GM12878 (cell line): ENCODE measurements around the gene WNK2. TPM values are rescaled to one million over a fixed set of nuclear protein-coding genes. Genes with fewer than 3 reads are reported as not detected.

Experiments used
- ATAC-seq: fragments of 200-7000 bp; cut with Tn5 transposase; 3 replicates; pipeline ENCODE4 v1.9.1; 2020; ENCODE audit warnings: mild to moderate bottlenecking, moderate library complexity
- BruUV-seq: library from RNA; stranded (reverse); fragments of 400-500 nt; replicated peaks from 2 replicates; lab custom pipeline; 2021; lab: Mats Ljungman, UMichigan
- CTCF ChIA-PET: fragments of 300-600 bp; sonication (Branson Sonifier 250); formaldehyde crosslinking; extraction: SDS; loops from one replicate; lab custom pipeline; 2021; ENCODE audit warnings: inconsistent platforms; lab: Yijun Ruan, JAX
- POLR2A ChIA-PET: fragments of 350-600 bp; formaldehyde crosslinking; extraction: SDS; loops from one replicate; lab custom pipeline; 2021; ENCODE audit warnings: inconsistent platforms; lab: Charles Lee
- RAD21 ChIA-PET: fragments of 300-600 bp; sonication (Branson Sonifier 250); formaldehyde crosslinking; loops from one replicate; lab custom pipeline; 2023; ENCODE audit warnings: antibody characterized with exemption; ENCODE audit not compliant: unreplicated experiment; lab: Charles Lee
- SMC1A ChIA-PET: fragments of 300-600 bp; sonication (Branson Sonifier 250); formaldehyde crosslinking; loops from one replicate; lab custom pipeline; 2023; ENCODE audit not compliant: unreplicated experiment, uncharacterized antibody; lab: Charles Lee
- DNase-seq: peaks from one replicate; pipeline ENCODE4 v3.0.0-alpha.2; 2011; ENCODE audit warnings: low read depth, low spot score
- FAIRE-seq: peaks from 3 replicates; lab custom pipeline; 2011; peaks lifted over from hg19 to GRCh38; lab: Jason Lieb, UNC
- H2AFZ ChIP-seq: 2 replicates; pipeline ENCODE4 v1.6.0; 2011; ENCODE audit warnings: low read depth, low read length, control low read depth; ENCODE audit not compliant: control insufficient read depth
- H3K27ac ChIP-seq: 2 replicates; pipeline ENCODE4 v1.5.1; 2011; ENCODE audit warnings: control low read depth; ENCODE audit not compliant: control insufficient read depth, insufficient read depth
- H3K27me3 ChIP-seq, 2 experiments: replicated peaks in 1 of 2; 2 replicates each; pipeline versions ENCODE4 v1.6.0 to v1.6.1; 2011; ENCODE audit warnings: low read length in 1 of 2; ENCODE audit not compliant: control insufficient read depth in 2 of 2, insufficient read depth in 2 of 2
- H3K36me3 ChIP-seq, 2 experiments: 2 replicates each; pipeline ENCODE4 v1.5.1; 2011; ENCODE audit warnings: low read length in 1 of 2; ENCODE audit not compliant: control insufficient read depth in 2 of 2, insufficient read depth in 2 of 2
- H3K4me1 ChIP-seq: 2 replicates; pipeline ENCODE4 v1.6.1; 2011; ENCODE audit warnings: mild to moderate bottlenecking, low read length, moderate library complexity, mixed read lengths; ENCODE audit not compliant: control insufficient read depth, insufficient read depth
- H3K4me2 ChIP-seq: 2 replicates; pipeline ENCODE4 v1.6.0; 2011; ENCODE audit warnings: control low read depth; ENCODE audit not compliant: control insufficient read depth, insufficient read depth
- H3K4me3 ChIP-seq: fragments of 200-600 bp; sonication (generic); 2 replicates; pipeline ENCODE4 v1.5.1; 2016
- H3K79me2 ChIP-seq: 2 replicates; pipeline ENCODE4 v1.6.0; 2011; ENCODE audit warnings: low read length; ENCODE audit not compliant: control insufficient read depth, insufficient read depth
- H3K9ac ChIP-seq: 2 replicates; pipeline ENCODE4 v1.8.0; 2011; ENCODE audit warnings: low read length, control low read depth, mixed read lengths; ENCODE audit not compliant: control insufficient read depth, insufficient read depth
- H3K9me3 ChIP-seq: replicated peaks from 3 replicates; pipeline ENCODE4 v1.5.1; 2011; ENCODE audit warnings: mild to moderate bottlenecking, low read length; ENCODE audit not compliant: control insufficient read depth, insufficient read depth
- H4K20me1 ChIP-seq: 2 replicates; pipeline ENCODE4 v1.6.0; 2011; ENCODE audit not compliant: control insufficient read depth, insufficient read depth
- EZH2 ChIP-seq: IDR thresholded peaks from 2 replicates; pipeline ENCODE4 v1.6.1; 2012; ENCODE audit warnings: low read depth, mild to moderate bottlenecking, control low read depth, inconsistent platforms, low read length, borderline replicate concordance; ENCODE audit not compliant: control insufficient read depth
- LARP7 ChIP-seq: fragments of 450-650 bp; IDR thresholded peaks from 2 replicates; pipeline ENCODE4 v1.6.1; 2017; ENCODE audit warnings: mild to moderate bottlenecking
- MEF2A ChIP-seq: IDR thresholded peaks from 2 replicates; pipeline ENCODE4 v1.6.1; 2011; ENCODE audit warnings: low read depth, mild to moderate bottlenecking, low read length, moderate library complexity; ENCODE audit not compliant: insufficient read depth
- SMAD1 ChIP-seq: fragments of 450-650 bp; IDR thresholded peaks from 2 replicates; pipeline ENCODE4 v1.6.1; 2018; ENCODE audit warnings: mild to moderate bottlenecking, low read depth; ENCODE audit not compliant: partially characterized antibody
- SPI1 ChIP-seq: IDR thresholded peaks from 2 replicates; pipeline ENCODE4 v1.6.1; 2011; ENCODE audit warnings: low read depth, mild to moderate bottlenecking, low read length, moderate library complexity, borderline replicate concordance; ENCODE audit not compliant: insufficient read depth
- STAT1 ChIP-seq: fragments of 450-650 bp; conservative IDR thresholded peaks from 2 replicates; pipeline ENCODE4 v1.6.1; 2014; ENCODE audit warnings: antibody characterized with exemption, mild to moderate bottlenecking
- SUZ12 ChIP-seq: fragments of 200-600 bp; sonication (generic); IDR thresholded peaks from one replicate; pipeline ENCODE4 v1.6.1; 2018; ENCODE audit warnings: antibody characterized with exemption, mild to moderate bottlenecking; ENCODE audit not compliant: unreplicated experiment
- ZNF687 ChIP-seq: fragments of 450-650 bp; IDR thresholded peaks from 2 replicates; pipeline ENCODE4 v1.6.1; 2017; ENCODE audit warnings: mild to moderate bottlenecking, moderate library complexity
- WGBS: methylation state at CpG from one replicate; pipeline ENCODE4 v1.1.6; 2016; ENCODE audit warnings: low lambda C conversion rate; ENCODE audit not compliant: insufficient replicate concordance, insufficient coverage; ENCODE audit errors: missing lambda C conversion rate; 5-methylcytosine and 5-hydroxymethylcytosine counted together
- in situ Hi-C: fragments of 300-500 bp; cut with MboI; formaldehyde crosslinking; loops from 9 replicates; pipeline ENCODE4 v1.14.3; 2018; ENCODE audit warnings: mixed read lengths
- intact Hi-C: fragments of 100-400 bp; cut with micrococcal nuclease; formaldehyde crosslinking; loops from one replicate; pipeline ENCODE4 v1.14.2; 2022; ENCODE audit not compliant: unreplicated experiment
- polyA plus RNA-seq, 11 experiments: library from polyadenylated mRNA; depleted of rRNA in 4 of 11; unstranded in 6 of 11; stranded (reverse) in 5 of 11; fragments of >200 nt; fragmentation: Nextera tagmentation in 4 of 11; fragmentation: Illumina TruSeq in 1 of 11; extraction: Ambion mirVana in 4 of 11; extraction: Trizol in 1 of 11; gene quantifications; 1 replicate in 1 of 11; 2 replicates in 10 of 11; pipeline versions ENCODE4 v1.2.1 to v1.2.3, GENCODE V29; 2011 to 2016; ENCODE audit warnings: inconsistent platforms in 2 of 11, missing spikeins in 2 of 11, low read depth in 1 of 11
- total RNA-seq, 4 experiments: library from RNA; depleted of rRNA in 3 of 4; stranded (reverse); fragments of >200 nt in 3 of 4; fragmentation: Illumina TruSeq in 1 of 4; extraction: Trizol in 1 of 4; gene quantifications; 2 replicates each; pipeline versions ENCODE4 v1.2.1 to v1.2.3, GENCODE V29; 2013 to 2021
- TF ChIP-seq, protein P1 (sequence below): fragments of 450-650 bp; IDR thresholded peaks from 2 replicates; pipeline ENCODE4 v1.6.1; 2016; ENCODE audit warnings: mild to moderate bottlenecking, moderate library complexity, borderline replicate concordance
- TF ChIP-seq, protein P2 (sequence below): IDR thresholded peaks from 2 replicates; pipeline ENCODE4 v1.6.1; 2012; ENCODE audit warnings: mild to moderate bottlenecking, low read depth, low read length

Gene WNK2
- total and polyA plus RNA-seq, 10 of the 15 experiments (the other 5 are each of a cell fraction or from before 2014, with no cell fraction given): 0.15 TPM; not detected in 9

GRCh38 chr9:93148721-93149120, 35.2 kb upstream of the WNK2 start (continued):
- TF ChIP-seq SPI1 (no peak), SUZ12 (no peak), EZH2 (no peak), SMAD1 (no peak)
- TF ChIP-seq, protein P1, sequence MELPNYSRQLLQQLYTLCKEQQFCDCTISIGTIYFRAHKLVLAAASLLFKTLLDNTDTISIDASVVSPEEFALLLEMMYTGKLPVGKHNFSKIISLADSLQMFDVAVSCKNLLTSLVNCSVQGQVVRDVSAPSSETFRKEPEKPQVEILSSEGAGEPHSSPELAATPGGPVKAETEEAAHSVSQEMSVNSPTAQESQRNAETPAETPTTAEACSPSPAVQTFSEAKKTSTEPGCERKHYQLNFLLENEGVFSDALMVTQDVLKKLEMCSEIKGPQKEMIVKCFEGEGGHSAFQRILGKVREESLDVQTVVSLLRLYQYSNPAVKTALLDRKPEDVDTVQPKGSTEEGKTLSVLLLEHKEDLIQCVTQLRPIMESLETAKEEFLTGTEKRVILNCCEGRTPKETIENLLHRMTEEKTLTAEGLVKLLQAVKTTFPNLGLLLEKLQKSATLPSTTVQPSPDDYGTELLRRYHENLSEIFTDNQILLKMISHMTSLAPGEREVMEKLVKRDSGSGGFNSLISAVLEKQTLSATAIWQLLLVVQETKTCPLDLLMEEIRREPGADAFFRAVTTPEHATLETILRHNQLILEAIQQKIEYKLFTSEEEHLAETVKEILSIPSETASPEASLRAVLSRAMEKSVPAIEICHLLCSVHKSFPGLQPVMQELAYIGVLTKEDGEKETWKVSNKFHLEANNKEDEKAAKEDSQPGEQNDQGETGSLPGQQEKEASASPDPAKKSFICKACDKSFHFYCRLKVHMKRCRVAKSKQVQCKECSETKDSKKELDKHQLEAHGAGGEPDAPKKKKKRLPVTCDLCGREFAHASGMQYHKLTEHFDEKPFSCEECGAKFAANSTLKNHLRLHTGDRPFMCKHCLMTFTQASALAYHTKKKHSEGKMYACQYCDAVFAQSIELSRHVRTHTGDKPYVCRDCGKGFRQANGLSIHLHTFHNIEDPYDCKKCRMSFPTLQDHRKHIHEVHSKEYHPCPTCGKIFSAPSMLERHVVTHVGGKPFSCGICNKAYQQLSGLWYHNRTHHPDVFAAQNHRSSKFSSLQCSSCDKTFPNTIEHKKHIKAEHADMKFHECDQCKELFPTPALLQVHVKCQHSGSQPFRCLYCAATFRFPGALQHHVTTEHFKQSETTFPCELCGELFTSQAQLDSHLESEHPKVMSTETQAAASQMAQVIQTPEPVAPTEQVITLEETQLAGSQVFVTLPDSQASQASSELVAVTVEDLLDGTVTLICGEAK: no peak

DNA sequence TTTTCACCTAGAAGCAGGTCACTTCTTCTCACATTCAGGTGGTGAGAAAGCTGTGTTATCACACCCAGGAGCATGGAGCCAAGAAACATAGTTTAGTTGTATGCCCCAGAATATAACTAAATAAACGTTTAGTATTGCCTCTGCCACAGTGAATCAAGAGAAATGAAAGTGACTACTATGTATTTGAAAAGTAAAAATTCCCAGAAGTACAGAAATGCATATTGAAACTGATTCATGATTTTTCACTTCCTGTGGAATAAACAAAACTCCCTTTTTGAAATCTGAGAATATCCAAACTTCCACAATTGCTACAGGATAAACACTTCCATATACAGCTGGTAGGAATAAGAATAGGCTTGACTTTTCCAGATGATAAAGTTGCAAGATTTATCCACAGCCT, 34.6 kb upstream of the WNK2 start:
- Histone ChIP-seq H3K9ac (no peak overlapping the region), H3K27ac (no peak overlapping the region), H2AFZ (no peak overlapping the region), H3K9me3 (peaks cover 15% of the 10 kb centered on the region), H3K4me3 (no peak overlapping the region), H3K4me2 (no peak overlapping the region), H3K4me1 (peaks cover under 1% of the 10 kb centered on the region), H3K36me3 (no peaks in the 10 kb centered on the region), H3K27me3 (no peaks in the 10 kb centered on the region), H4K20me1 (no peaks in the 10 kb centered on the region), H3K79me2 (no peaks in the 10 kb centered on the region)
- in situ Hi-C loops: no loop called here
- ATAC-seq: no peak
- ChIA-PET CTCF (no interaction called here), POLR2A (interaction anchor here (0.6 kb wide), 1 partner anchor 1469 kb away, joined by 3 read pairs; no protein-coding TSS in a partner anchor), SMC1A (no interaction called here), RAD21 (no interaction called here)
- DNase-seq: no peak
- intact Hi-C loops: no loop called here
- WGBS: 0% methylated on average over 1 of the region's 1 CpG
- no peak for FAIRE-seq
- BruUV-seq: no TSS peak
- TF ChIP-seq LARP7 (no peak), MEF2A (no peak), STAT1 (no peak), ZNF687 (no peak)
- TF ChIP-seq, protein P2, sequence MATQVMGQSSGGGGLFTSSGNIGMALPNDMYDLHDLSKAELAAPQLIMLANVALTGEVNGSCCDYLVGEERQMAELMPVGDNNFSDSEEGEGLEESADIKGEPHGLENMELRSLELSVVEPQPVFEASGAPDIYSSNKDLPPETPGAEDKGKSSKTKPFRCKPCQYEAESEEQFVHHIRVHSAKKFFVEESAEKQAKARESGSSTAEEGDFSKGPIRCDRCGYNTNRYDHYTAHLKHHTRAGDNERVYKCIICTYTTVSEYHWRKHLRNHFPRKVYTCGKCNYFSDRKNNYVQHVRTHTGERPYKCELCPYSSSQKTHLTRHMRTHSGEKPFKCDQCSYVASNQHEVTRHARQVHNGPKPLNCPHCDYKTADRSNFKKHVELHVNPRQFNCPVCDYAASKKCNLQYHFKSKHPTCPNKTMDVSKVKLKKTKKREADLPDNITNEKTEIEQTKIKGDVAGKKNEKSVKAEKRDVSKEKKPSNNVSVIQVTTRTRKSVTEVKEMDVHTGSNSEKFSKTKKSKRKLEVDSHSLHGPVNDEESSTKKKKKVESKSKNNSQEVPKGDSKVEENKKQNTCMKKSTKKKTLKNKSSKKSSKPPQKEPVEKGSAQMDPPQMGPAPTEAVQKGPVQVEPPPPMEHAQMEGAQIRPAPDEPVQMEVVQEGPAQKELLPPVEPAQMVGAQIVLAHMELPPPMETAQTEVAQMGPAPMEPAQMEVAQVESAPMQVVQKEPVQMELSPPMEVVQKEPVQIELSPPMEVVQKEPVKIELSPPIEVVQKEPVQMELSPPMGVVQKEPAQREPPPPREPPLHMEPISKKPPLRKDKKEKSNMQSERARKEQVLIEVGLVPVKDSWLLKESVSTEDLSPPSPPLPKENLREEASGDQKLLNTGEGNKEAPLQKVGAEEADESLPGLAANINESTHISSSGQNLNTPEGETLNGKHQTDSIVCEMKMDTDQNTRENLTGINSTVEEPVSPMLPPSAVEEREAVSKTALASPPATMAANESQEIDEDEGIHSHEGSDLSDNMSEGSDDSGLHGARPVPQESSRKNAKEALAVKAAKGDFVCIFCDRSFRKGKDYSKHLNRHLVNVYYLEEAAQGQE: no peak
